Dermis blood vessel endothelial cell (primary cell): ENCODE results near the gene TTC27. TPM values are rescaled to one million over a fixed set of nuclear protein-coding genes. Genes with fewer than 3 reads are reported as not detected.

ENCODE experiments used
- DNase-seq: peaks from one replicate; pipeline ENCODE4 v3.0.0; 2010
- total RNA-seq: library from RNA; depleted of rRNA; stranded (reverse); fragments of >200 nt; gene quantifications from 2 replicates; pipeline ENCODE4 v1.2.3, GENCODE V29; 2014

The TTC27 gene
- total RNA-seq, 1 donor from 2014 or later: 21.6 TPM

GRCh38 chr2:32671885-32672533 is 44.2 kb downstream of the TTC27 start:
- no peak for DNase-seq

GRCh38 chr2:32678825-32679224 is 51.0 kb downstream of the TTC27 start:
- DNase-seq: peak; percentile 72

- DNase-seq: peak; percentile 31
These were observed 53.1 kb downstream of the TTC27 start for GRCh38 chr2:32680942-32681341.

GRCh38 chr2:32683520-32684086 is 55.8 kb downstream of the TTC27 start:
- peak; percentile 79 for DNase-seq

GRCh38 chr2:32688541-32688940 is 60.7 kb downstream of the TTC27 start:
- no peak for DNase-seq

GRCh38 chr2:32691678-32692077 is 63.8 kb downstream of the TTC27 start:
- DNase-seq: no peak

GRCh38 chr2:32696439-32696838 is 68.6 kb downstream of the TTC27 start:
- no peak for DNase-seq

GRCh38 chr2:32697156-32697555 is 69.3 kb downstream of the TTC27 start:
- no peak for DNase-seq

GRCh38 chr2:32699151-32699550 is 71.3 kb downstream of the TTC27 start:
- DNase-seq: no peak

GRCh38 chr2:32701806-32702205 is 74.0 kb downstream of the TTC27 start:
- DNase-seq: no peak

- DNase-seq: no peak
These were observed 74.6 kb downstream of the TTC27 start for GRCh38 chr2:32702303-32703064.

GRCh38 chr2:32706815-32707579 is 79.1 kb downstream of the TTC27 start:
- DNase-seq: no peak

GRCh38 chr2:32711219-32711618 is 83.4 kb downstream of the TTC27 start:
- DNase-seq: peak; percentile 93

GRCh38 chr2:32711908-32712501 is 84.2 kb downstream of the TTC27 start:
- no peak for DNase-seq

- DNase-seq: peak; percentile 21
These were observed 85.0 kb downstream of the TTC27 start for GRCh38 chr2:32712870-32713269.

- DNase-seq: no peak
These were observed 86.7 kb downstream of the TTC27 start for GRCh38 chr2:32714521-32714920.

GRCh38 chr2:32715391-32715841 is 87.6 kb downstream of the TTC27 start:
- no peak for DNase-seq

GRCh38 chr2:32715981-32716380 is 88.1 kb downstream of the TTC27 start:
- DNase-seq: no peak

- DNase-seq: no peak
These were observed 88.7 kb downstream of the TTC27 start for GRCh38 chr2:32716598-32716997.

- no peak for DNase-seq
These were observed 90.9 kb downstream of the TTC27 start for GRCh38 chr2:32718752-32719151.

- DNase-seq: no peak
These were observed 91.6 kb downstream of the TTC27 start for GRCh38 chr2:32719430-32719829.

GRCh38 chr2:32719933-32720716 is 92.3 kb downstream of the TTC27 start:
- DNase-seq: peak; percentile 5
